ENCODE results near the gene TUBGCP2. TPM values are rescaled to one million over a fixed set of nuclear protein-coding genes. Genes with fewer than 3 reads are reported as not detected.

TUBGCP2 gene
- total RNA-seq, 1 experiment from 2014 or later = 52.4 TPM

DNA sequence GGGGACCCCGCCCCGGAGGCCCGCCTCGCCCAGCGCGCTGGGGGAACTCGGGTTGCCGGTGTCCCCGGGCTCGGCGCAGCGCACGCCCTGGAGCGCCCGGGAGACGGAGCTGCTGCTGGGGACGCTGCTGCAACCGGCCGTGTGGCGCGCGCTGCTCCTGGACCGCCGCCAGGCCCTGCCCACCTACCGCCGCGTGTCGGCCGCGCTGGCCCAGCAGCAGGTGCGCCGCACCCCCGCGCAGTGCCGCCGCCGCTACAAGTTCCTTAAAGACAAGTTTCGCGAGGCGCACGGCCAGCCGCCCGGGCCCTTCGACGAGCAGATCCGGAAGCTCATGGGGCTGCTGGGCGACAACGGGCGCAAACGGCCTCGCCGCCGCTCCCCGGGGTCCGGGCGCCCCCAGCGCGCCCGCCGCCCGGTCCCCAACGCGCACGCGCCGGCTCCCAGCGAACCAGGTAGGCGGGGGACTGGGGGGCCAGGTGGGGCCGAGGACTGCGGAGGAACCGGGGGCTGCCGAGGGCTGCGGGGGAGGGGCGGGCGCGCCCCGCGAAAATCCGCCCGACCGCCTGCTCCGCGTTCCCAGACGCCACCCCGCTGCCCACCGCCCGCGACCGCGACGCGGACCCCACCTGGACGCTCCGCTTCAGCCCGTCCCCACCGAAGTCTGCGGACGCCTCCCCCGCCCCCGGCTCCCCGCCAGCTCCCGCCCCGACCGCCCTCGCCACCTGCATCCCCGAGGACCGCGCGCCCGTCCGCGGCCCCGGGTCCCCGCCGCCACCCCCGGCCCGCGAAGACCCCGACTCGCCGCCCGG, 78.1 kb downstream of the TUBGCP2 start:
- TF ChIP-seq, protein P1, sequence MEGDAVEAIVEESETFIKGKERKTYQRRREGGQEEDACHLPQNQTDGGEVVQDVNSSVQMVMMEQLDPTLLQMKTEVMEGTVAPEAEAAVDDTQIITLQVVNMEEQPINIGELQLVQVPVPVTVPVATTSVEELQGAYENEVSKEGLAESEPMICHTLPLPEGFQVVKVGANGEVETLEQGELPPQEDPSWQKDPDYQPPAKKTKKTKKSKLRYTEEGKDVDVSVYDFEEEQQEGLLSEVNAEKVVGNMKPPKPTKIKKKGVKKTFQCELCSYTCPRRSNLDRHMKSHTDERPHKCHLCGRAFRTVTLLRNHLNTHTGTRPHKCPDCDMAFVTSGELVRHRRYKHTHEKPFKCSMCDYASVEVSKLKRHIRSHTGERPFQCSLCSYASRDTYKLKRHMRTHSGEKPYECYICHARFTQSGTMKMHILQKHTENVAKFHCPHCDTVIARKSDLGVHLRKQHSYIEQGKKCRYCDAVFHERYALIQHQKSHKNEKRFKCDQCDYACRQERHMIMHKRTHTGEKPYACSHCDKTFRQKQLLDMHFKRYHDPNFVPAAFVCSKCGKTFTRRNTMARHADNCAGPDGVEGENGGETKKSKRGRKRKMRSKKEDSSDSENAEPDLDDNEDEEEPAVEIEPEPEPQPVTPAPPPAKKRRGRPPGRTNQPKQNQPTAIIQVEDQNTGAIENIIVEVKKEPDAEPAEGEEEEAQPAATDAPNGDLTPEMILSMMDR (conservative IDR thresholded peaks at IDR 0.05) = no peak
- Mint-ChIP-seq H3K27ac (no peak overlapping the region), H3K4me1 (peaks cover 29 to 30% of the 10 kb centered on the region in 2 experiments), H3K36me3 (ENCODE audit: insufficient read depth in 1 of 3, low read depth in 3 of 3) (peaks cover 0 to 5% (median 0%) of the 10 kb centered on the region in 3 experiments; a peak in 4 of 7 replicates), H3K4me3 (peak overlapping the region; percentile 72 to 77), H3K9me3 (peaks cover 0 to 8% of the 10 kb centered on the region in 2 experiments; a peak in 3 of 5 replicates), H3K27me3 (ENCODE audit: low read depth) (peaks cover 76% of the 10 kb centered on the region)
- WGBS (ENCODE audit: extremely low coverage, insufficient read length, low lambda C conversion rate) = no CpG with 5 or more reads among the region's 122 CpGs
- Histone ChIP-seq H3K56ac (ENCODE audit: insufficient read length, low read depth, low read length) (no peak overlapping the region), H3K23ac (ENCODE audit: insufficient read length, low read depth, low read length) (no peak overlapping the region), H2BK12ac (ENCODE audit: insufficient read length, low read depth, low read length) (no peak overlapping the region), H3K4me1 (ENCODE audit: insufficient read depth, low read length) (no peaks in the 10 kb centered on the region; the same call in 1 of the 2 replicates), H3K9ac (ENCODE audit: extremely low read depth, insufficient read length, low read length) (no peak overlapping the region), H2AK5ac (ENCODE audit: insufficient read length, low read length) (no peak overlapping the region), H4K20me1 (ENCODE audit: control insufficient read depth, insufficient read depth, insufficient read length) (no peaks in the 10 kb centered on the region), H3K27me3 (ENCODE audit: insufficient read depth, low read length) (peaks cover 6% of the 10 kb centered on the region; the same call in 1 of the 2 replicates), H4K91ac (ENCODE audit: insufficient read length, low read depth, low read length) (no peak overlapping the region), H2AFZ (ENCODE audit: low read length) (no peak overlapping the region), H3K18ac (ENCODE audit: insufficient read length, low read depth, low read length) (no peak overlapping the region), H2BK120ac (ENCODE audit: low read depth, low read length, poor library complexity, severe bottlenecking) (no peak overlapping the region), H3K27ac (ENCODE audit: insufficient read length, low read depth, low read length) (no peak overlapping the region), H3T11ph (ENCODE audit: low read length) (no peak overlapping the region), H3K9me3 (ENCODE audit: control insufficient read depth, low read depth, low read length) (no peaks in the 10 kb centered on the region), H4K8ac (replicated peaks; ENCODE audit: insufficient read length, low read depth, low read length) (no peak overlapping the region), H3K4ac (ENCODE audit: low read depth, low read length) (no peak overlapping the region), H2BK5ac (ENCODE audit: insufficient read length, low read length) (no peak overlapping the region), H4K5ac (ENCODE audit: insufficient read length, low read depth, low read length) (no peak overlapping the region), H2BK15ac (ENCODE audit: low read depth, low read length) (no peak overlapping the region), H3K14ac (ENCODE audit: insufficient read depth, low read length) (no peak overlapping the region), H2BK20ac (ENCODE audit: low read depth, low read length, poor library complexity, severe bottlenecking) (no peak overlapping the region), H3K4me2 (ENCODE audit: insufficient read depth, insufficient read length, low read length) (peak overlapping the region; percentile 20), H3K79me2 (ENCODE audit: insufficient read depth, low read length) (no peaks in the 10 kb centered on the region), H3K23me2 (ENCODE audit: insufficient read length, low read depth, low read length, poor library complexity, severe bottlenecking) (no peaks in the 10 kb centered on the region), H3K79me1 (ENCODE audit: insufficient read depth, low read depth, low read length, poor library complexity, severe bottlenecking) (no peaks in the 10 kb centered on the region)
- peak; percentile 62 for DNase-seq

All from H9 (cell line).